HG02610 (cell line): ENCODE data around the gene PPFIBP1.
"Not testable (repeated sequence)": the region's sequence is repeated elsewhere in the genome, so short reads cannot be mapped to it uniquely, and the experiment has no call there.

ENCODE experiments used
- ATAC-seq: cut with Tn5 transposase; IDR thresholded peaks from one replicate; pipeline ENCODE4 v1.9.1; 2021; ENCODE audit warnings: mild to moderate bottlenecking, moderate library complexity; ENCODE audit not compliant: unreplicated experiment

PPFIBP1 gene

GRCh38 chr12:27703720-27704452 lies 179.9 kb downstream of the PPFIBP1 start:
- peak; percentile 75 for ATAC-seq

- ATAC-seq: no peak
These were observed 181.3 kb downstream of the PPFIBP1 start for GRCh38 chr12:27705263-27705662.

GRCh38 chr12:27707216-27707615 lies 183.2 kb downstream of the PPFIBP1 start:
- ATAC-seq: no peak

GRCh38 chr12:27709212-27709931 lies 185.4 kb downstream of the PPFIBP1 start:
- ATAC-seq: no peak

GRCh38 chr12:27709932-27710591 lies 186.1 kb downstream of the PPFIBP1 start:
- peak; percentile 43 for ATAC-seq

- peak; percentile 95 for ATAC-seq
These were observed 186.7 kb downstream of the PPFIBP1 start, which contains the start of gene MRPS35 for GRCh38 chr12:27710592-27711316. Gene MRPS35 (plus strand): TSS chr12:27710832. CDS start chr12:27710844, 12 bp downstream.

DNA sequence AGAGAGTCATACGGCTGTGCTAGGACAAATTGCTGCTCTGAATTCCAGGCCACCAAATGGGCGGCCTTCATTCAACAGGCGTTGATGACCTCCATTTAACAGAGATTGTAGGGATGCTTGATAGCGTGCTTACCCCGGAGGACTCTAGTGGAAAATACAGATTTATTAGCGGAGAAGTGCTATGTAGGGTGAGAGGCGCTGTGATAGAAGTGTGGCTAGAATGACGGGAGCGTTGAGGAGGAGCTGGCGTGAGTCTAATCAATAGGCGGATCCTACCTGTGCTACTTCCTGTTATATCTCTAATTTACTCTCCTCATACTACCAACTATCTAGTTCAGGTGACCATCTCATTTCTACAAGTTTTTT lies 187.3 kb downstream of the PPFIBP1 start:
- ATAC-seq: peak; percentile 27

GRCh38 chr12:27711967-27712366 lies 188.0 kb downstream of the PPFIBP1 start:
- ATAC-seq: no peak

- ATAC-seq: no peak
These were observed 199.2 kb downstream of the PPFIBP1 start for GRCh38 chr12:27723212-27723611.

GRCh38 chr12:27730097-27730588 lies 206.1 kb downstream of the PPFIBP1 start:
- no peak for ATAC-seq

DNA sequence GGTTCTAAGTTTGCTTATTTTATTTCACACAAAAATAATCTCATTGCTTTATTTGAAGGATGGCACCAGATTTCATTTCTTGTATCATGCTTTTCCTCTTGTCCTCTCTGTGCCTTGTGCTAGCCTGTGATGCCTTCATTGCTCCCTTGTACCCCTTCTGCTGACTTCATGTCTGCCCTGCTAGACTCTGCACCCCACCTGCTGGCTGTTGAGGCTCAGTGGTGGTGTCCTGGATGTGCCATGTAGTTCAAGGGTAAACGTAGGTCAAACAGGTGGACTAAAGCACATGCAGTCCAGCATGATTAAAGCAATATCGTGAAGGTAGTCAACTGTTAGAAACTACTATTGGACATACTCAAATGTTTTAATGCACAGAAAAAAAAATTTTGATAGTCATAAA lies 208.3 kb downstream of the PPFIBP1 start:
- ATAC-seq: no peak

DNA sequence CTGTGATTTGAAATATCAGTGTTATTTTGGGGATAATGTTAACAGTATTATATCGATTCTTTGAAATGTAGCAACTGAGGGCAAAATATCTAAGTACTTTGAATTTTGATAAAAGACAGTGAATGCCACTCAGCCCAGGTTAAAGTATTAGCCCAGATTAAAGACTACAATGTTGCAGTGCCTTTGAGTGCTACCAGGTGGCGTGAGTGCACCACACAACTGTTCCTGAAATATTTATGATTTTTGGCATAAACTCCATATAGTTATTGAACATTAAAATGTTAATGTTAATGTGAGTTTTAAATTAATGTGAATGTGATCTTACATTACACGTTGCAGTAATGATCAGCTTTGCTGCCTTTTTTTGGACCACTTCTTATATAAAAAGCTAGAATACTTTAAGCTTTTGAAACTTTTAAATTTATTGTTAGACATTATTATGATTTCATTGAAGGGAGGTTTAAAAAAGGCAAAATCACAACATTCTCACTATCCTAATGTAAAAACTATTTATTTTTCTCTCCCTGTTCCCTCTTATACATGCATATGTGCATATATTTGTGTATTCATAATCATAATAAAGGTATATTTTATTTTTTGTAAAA lies 209.1 kb downstream of the PPFIBP1 start:
- ATAC-seq: peak; percentile 68

- ATAC-seq: no peak
These were observed 209.8 kb downstream of the PPFIBP1 start for GRCh38 chr12:27733791-27734190.

DNA sequence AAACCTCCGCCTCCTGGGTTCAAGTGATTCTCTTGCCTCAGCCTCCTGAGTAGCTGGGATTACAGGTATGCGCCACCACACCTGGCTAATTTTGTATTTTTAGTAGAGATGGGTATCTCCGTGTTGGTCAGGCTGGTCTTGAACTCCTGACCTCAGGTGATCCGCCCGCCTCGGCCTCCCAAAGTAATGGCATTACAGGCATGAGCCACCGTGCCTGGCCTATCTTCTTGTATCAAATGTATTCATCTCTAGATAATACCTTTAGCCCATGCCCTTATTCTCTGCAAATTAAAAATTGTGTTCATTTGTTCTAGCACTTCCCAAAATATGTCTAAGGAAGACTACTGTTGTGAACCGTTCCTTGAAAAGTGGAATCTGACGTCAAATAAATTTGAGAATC lies 210.3 kb downstream of the PPFIBP1 start:
- not testable (repeated sequence) for ATAC-seq

DNA sequence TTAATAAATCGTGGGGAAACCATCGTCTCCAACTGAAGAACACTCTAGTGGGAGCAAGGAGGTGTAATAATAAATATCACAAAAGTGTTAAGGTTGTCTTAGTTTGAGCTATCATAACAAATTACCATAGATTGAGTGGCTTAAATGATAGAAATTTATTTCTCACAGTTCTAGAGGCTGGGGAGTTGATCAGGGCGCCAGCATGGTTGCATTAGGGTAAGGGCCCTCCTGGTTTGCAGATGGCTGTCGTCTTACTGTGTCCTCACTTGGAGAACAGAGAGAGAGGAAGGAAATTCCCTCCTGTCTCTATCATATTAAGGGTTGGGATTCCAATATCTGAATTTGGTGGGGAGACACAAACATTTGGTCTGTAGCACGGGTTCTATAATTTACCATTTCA lies 219.6 kb downstream of the PPFIBP1 start:
- no peak for ATAC-seq
